ENCODE results near the gene SEMA6C.
"Not testable (repeated sequence)": the region's sequence is repeated elsewhere in the genome, so short reads cannot be mapped to it uniquely, and the experiment has no call there.

The SEMA6C gene

GRCh38 chr1:151146412-151147131 lies at the start of gene SEMA6C:
SEMA6C (minus strand) TSS chr1:151146631; CDS start chr1:151142621, 4,010 bp downstream.
- peak; percentile 26 for DNase-seq (ENCODE audit: low read depth, low spot score)
- H3K27ac ChIP-seq, result peak within 1 kb of the TSS; percentile 42

GRCh38 chr1:151194894-151195594 lies 48.6 kb upstream of the SEMA6C start:
- peak overlapping the region; percentile 98 for H3K27ac ChIP-seq
- DNase-seq (ENCODE audit: low read depth, low spot score), result peak; percentile 96

- DNase-seq (ENCODE audit: low read depth, low spot score), result no peak
- peak overlapping the region; percentile 98 for H3K27ac ChIP-seq
These were observed 47.4 kb upstream of the SEMA6C start for GRCh38 chr1:151193856-151194255.

GRCh38 chr1:151193304-151193703 lies 46.9 kb upstream of the SEMA6C start:
- H3K27ac ChIP-seq, result peak overlapping the region; percentile 98
- DNase-seq (ENCODE audit: low read depth, low spot score), result no peak

GRCh38 chr1:151192047-151192446 lies 45.6 kb upstream of the SEMA6C start:
- no peak for DNase-seq (ENCODE audit: low read depth, low spot score)
- H3K27ac ChIP-seq, result no peak overlapping the region

- DNase-seq (ENCODE audit: low read depth, low spot score), result no peak
- H3K27ac ChIP-seq, result peak within 1 kb of the TSS; percentile 86
These were observed 43.4 kb upstream of the SEMA6C start, which contains the start of gene VPS72 for GRCh38 chr1:151189637-151190445. VPS72 (minus strand) TSS chr1:151190197; CDS start chr1:151190121, 76 bp downstream.

GRCh38 chr1:151188667-151189066 lies 42.2 kb upstream of the SEMA6C start:
- DNase-seq (ENCODE audit: low read depth, low spot score), result not testable (repeated sequence)
- H3K27ac ChIP-seq, result peak overlapping the region; percentile 86

GRCh38 chr1:151187205-151187604 lies 40.8 kb upstream of the SEMA6C start:
- no peak for DNase-seq (ENCODE audit: low read depth, low spot score)
- H3K27ac ChIP-seq, result peak overlapping the region; percentile 86

- no peak for DNase-seq (ENCODE audit: low read depth, low spot score)
- no peak overlapping the region for H3K27ac ChIP-seq
These were observed 37.8 kb upstream of the SEMA6C start for GRCh38 chr1:151184211-151184610.

- no peak for DNase-seq (ENCODE audit: low read depth, low spot score)
- H3K27ac ChIP-seq, result no peak overlapping the region
These were observed 30.1 kb upstream of the SEMA6C start for GRCh38 chr1:151176514-151177045.

- no peak within 1 kb of the TSS for H3K27ac ChIP-seq
- no peak for DNase-seq (ENCODE audit: low read depth, low spot score)
These were observed 29.4 kb upstream of the SEMA6C start, which contains the start of gene TMOD4 for GRCh38 chr1:151175863-151176262. TMOD4 (minus strand) TSS chr1:151175981; CDS start chr1:151174875, 1,106 bp downstream.

GRCh38 chr1:151175041-151175741 lies 28.8 kb upstream of the SEMA6C start:
- H3K27ac ChIP-seq, result no peak overlapping the region
- DNase-seq (ENCODE audit: low read depth, low spot score), result no peak

GRCh38 chr1:151171190-151171589 lies 24.8 kb upstream of the SEMA6C start:
- H3K27ac ChIP-seq, result no peak overlapping the region
- no peak for DNase-seq (ENCODE audit: low read depth, low spot score)

- H3K27ac ChIP-seq, result peak overlapping the region; percentile 85
- no peak for DNase-seq (ENCODE audit: low read depth, low spot score)
These were observed 20.7 kb upstream of the SEMA6C start for GRCh38 chr1:151167116-151167515.

GRCh38 chr1:151166505-151166956 lies 20.1 kb upstream of the SEMA6C start:
- peak overlapping the region; percentile 85 for H3K27ac ChIP-seq
- no peak for DNase-seq (ENCODE audit: low read depth, low spot score)

- peak within 1 kb of the TSS; percentile 85 for H3K27ac ChIP-seq
- peak; percentile 96 for DNase-seq (ENCODE audit: low read depth, low spot score)
These were observed 19.5 kb upstream of the SEMA6C start, which contains the start of the genes LYSMD1 and SCNM1 for GRCh38 chr1:151165738-151166504. LYSMD1 (minus strand) TSS chr1:151165902; CDS start chr1:151165258, 644 bp downstream. SCNM1 (plus strand) TSS chr1:151166144; CDS start chr1:151166153, 9 bp downstream.

GRCh38 chr1:151165281-151165737 lies 18.9 kb upstream of the SEMA6C start:
- H3K27ac ChIP-seq, result peak overlapping the region; percentile 85

GRCh38 chr1:151164732-151165280 lies 18.4 kb upstream of the SEMA6C start:
- DNase-seq (ENCODE audit: low read depth, low spot score), result no peak
- H3K27ac ChIP-seq, result peak overlapping the region; percentile 85

More at GRCh38 chr1:151165281-151165737, 18.9 kb upstream of the SEMA6C start:
- no peak for DNase-seq (ENCODE audit: low read depth, low spot score)
